ENCODE results near the gene ARSB. TPM values are rescaled to one million over a fixed set of nuclear protein-coding genes. Genes with fewer than 3 reads are reported as not detected.

Gene ARSB
- polyA plus RNA-seq, 1 of the 3 experiments (the other 2 are of a cell fraction): 12.5 TPM

DNA sequence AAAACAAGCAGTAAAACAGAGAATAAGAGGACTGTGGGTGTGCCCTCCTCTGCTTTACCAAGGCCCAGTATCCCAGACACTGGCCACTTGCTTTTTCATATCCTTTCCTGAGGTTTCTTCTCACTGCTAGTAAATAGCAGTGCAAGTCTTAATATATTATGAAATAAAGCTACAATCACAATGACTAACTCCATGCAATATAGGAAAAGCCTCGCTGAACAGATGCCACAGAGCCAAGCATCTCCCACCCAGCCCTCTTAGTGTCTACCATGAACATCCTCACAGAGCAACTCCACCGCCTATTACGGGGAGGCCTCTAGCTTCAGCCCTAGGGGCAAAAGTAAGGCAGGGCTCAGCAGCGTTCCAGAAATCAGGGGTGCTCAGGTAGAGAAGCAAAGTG, 205.8 kb downstream of the ARSB start:
- Histone ChIP-seq H3K4me1 (ENCODE audit: control insufficient read depth in 1 of 2, insufficient read depth in 2 of 2, low read depth in 1 of 2, low read length in 1 of 2) (peaks cover 2 to 3% of the 10 kb centered on the region in 2 experiments; a peak in 2 of 4 replicates), H3K9ac (no peak overlapping the region), H3K27me3 (ENCODE audit: insufficient read depth) (no peaks in the 10 kb centered on the region), H3K4me3 (ENCODE audit: low read depth in 2 of 2, low read length in 1 of 2) (no peak overlapping the region), H3K79me2 (ENCODE audit: insufficient read depth) (no peaks in the 10 kb centered on the region), H4K20me1 (ENCODE audit: insufficient read depth) (no peaks in the 10 kb centered on the region), H3K4me2 (no peak overlapping the region), H3K36me3 (replicated peaks in 1 of 2; ENCODE audit: control insufficient read depth in 1 of 2, insufficient read depth in 2 of 2, low read length in 1 of 2) (no peaks in the 10 kb centered on the region), H3F3A (replicated peaks; ENCODE audit: insufficient read depth) (peaks cover 5% of the 10 kb centered on the region), H3K9me2 (no peaks in the 10 kb centered on the region), H3K9me3 (0 out of 2 replicates have a peak, but pooled peaks cover 1% of the 10 kb centered on the region), H3K27ac (ENCODE audit: low read depth in 2 of 2, low read length in 1 of 2) (no peak overlapping the region), H2AFZ (ENCODE audit: low read depth) (no peak overlapping the region)
- 90% methylated on average over 4 of the region's 4 CpGs for WGBS (ENCODE audit: low lambda C conversion rate)
- ChIA-PET CTCF (no interaction called here), POLR2A (no interaction called here)
- TF ChIP-seq ELF1 (IDR thresholded peaks at IDR 0.05): no peak
- no peak for DNase-seq

DNA sequence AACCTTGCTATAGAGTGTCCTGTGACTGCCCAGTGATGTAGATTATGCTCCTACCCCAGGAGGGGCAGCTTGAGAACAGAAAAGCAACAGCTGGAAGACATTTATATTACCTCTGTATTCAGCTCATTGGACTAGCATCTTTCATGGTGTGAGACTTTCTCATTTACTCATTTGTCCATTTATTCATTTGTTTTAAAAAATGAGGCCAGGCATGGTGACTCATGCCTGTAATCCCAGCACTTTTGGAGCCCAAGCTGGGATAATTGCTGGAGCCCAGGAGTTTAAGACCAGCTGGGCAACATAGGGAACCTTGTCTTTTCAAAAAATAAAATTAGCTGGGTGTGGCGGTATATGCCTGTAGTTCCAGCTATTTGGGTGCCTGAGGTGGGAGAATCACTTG, 206.6 kb downstream of the ARSB start:
- Histone ChIP-seq H3K4me1 (ENCODE audit: control insufficient read depth in 1 of 2, insufficient read depth in 2 of 2, low read depth in 1 of 2, low read length in 1 of 2) (peaks cover 3 to 4% of the 10 kb centered on the region in 2 experiments; a peak in 2 of 4 replicates), H4K20me1 (ENCODE audit: insufficient read depth) (no peaks in the 10 kb centered on the region), H3K4me2 (no peak overlapping the region), H3K27ac (ENCODE audit: low read depth in 2 of 2, low read length in 1 of 2) (no peak overlapping the region), H3K9ac (no peak overlapping the region), H2AFZ (ENCODE audit: low read depth) (no peak overlapping the region), H3K9me2 (no peaks in the 10 kb centered on the region), H3K9me3 (no peaks in the 10 kb centered on the region), H3K79me2 (ENCODE audit: insufficient read depth) (no peaks in the 10 kb centered on the region), H3K4me3 (ENCODE audit: low read depth in 2 of 2, low read length in 1 of 2) (no peak overlapping the region), H3K27me3 (ENCODE audit: insufficient read depth) (no peaks in the 10 kb centered on the region), H3F3A (replicated peaks; ENCODE audit: insufficient read depth) (peaks cover under 1% of the 10 kb centered on the region), H3K36me3 (replicated peaks in 1 of 2; ENCODE audit: control insufficient read depth in 1 of 2, insufficient read depth in 2 of 2, low read length in 1 of 2) (no peaks in the 10 kb centered on the region)
- POLR2A ChIA-PET: no interaction called here
- WGBS (ENCODE audit: low lambda C conversion rate): 93% methylated on average over 1 of the region's 1 CpG
- TF ChIP-seq FOSL2 (IDR thresholded peaks at IDR 0.05; ENCODE audit: borderline replicate concordance, low read depth) (no peak), EP300 (IDR thresholded peaks at IDR 0.05; ENCODE audit: borderline replicate concordance in 1 of 2, low read depth in 1 of 2, low read length in 1 of 2) (no peak), FOXM1 (IDR thresholded peaks at IDR 0.05; ENCODE audit: low read depth) (no peak), CHD2 (IDR thresholded peaks at IDR 0.05; ENCODE audit: low read length, partially characterized antibody) (no peak), RFX5 (IDR thresholded peaks at IDR 0.05; ENCODE audit: low read length) (no peak)
- TF ChIP-seq, protein P1, sequence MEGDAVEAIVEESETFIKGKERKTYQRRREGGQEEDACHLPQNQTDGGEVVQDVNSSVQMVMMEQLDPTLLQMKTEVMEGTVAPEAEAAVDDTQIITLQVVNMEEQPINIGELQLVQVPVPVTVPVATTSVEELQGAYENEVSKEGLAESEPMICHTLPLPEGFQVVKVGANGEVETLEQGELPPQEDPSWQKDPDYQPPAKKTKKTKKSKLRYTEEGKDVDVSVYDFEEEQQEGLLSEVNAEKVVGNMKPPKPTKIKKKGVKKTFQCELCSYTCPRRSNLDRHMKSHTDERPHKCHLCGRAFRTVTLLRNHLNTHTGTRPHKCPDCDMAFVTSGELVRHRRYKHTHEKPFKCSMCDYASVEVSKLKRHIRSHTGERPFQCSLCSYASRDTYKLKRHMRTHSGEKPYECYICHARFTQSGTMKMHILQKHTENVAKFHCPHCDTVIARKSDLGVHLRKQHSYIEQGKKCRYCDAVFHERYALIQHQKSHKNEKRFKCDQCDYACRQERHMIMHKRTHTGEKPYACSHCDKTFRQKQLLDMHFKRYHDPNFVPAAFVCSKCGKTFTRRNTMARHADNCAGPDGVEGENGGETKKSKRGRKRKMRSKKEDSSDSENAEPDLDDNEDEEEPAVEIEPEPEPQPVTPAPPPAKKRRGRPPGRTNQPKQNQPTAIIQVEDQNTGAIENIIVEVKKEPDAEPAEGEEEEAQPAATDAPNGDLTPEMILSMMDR (IDR thresholded peaks at IDR 0.05): no peak
- CTCF ChIA-PET: interaction anchor here (1.3 kb wide), 1 partner anchor 9 kb away, joined by 3 read pairs; no protein-coding TSS in a partner anchor
- no peak for DNase-seq

DNA sequence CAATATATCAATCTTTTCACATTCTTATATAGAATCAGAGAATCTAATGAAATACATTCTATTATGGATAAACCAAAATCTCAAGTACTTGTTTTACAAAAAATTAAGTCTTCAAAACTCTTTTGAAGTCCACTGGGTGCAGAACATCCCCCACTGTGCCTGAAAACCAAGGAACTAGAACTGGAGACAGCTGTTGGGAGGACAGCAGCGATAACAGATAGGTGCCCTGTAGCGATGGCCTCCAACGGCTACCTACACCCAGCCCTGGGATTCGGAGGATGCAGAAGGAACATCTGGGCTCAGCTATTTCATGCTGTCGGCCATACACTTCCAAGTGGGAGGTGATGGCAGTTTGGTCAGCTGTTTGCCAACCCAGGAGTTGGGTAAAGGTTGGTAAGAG, 207.2 kb downstream of the ARSB start:
- Histone ChIP-seq H2AFZ (ENCODE audit: low read depth) (no peak overlapping the region), H3K4me1 (ENCODE audit: control insufficient read depth in 1 of 2, insufficient read depth in 2 of 2, low read depth in 1 of 2, low read length in 1 of 2) (peaks cover 3 to 4% of the 10 kb centered on the region in 2 experiments; a peak in 2 of 4 replicates), H3K9me2 (no peaks in the 10 kb centered on the region), H3K9ac (no peak overlapping the region), H3K4me3 (ENCODE audit: low read depth in 2 of 2, low read length in 1 of 2) (no peak overlapping the region), H4K20me1 (ENCODE audit: insufficient read depth) (no peaks in the 10 kb centered on the region), H3K4me2 (no peak overlapping the region), H3K27ac (ENCODE audit: low read depth in 2 of 2, low read length in 1 of 2) (no peak overlapping the region), H3F3A (replicated peaks; ENCODE audit: insufficient read depth) (no peaks in the 10 kb centered on the region), H3K79me2 (ENCODE audit: insufficient read depth) (no peaks in the 10 kb centered on the region), H3K27me3 (ENCODE audit: insufficient read depth) (no peaks in the 10 kb centered on the region), H3K9me3 (no peaks in the 10 kb centered on the region), H3K36me3 (replicated peaks in 1 of 2; ENCODE audit: control insufficient read depth in 1 of 2, insufficient read depth in 2 of 2, low read length in 1 of 2) (no peaks in the 10 kb centered on the region)
- CTCF ChIA-PET: interaction anchor here (1.3 kb wide), 1 partner anchor 8 kb away, joined by 3 read pairs; no protein-coding TSS in a partner anchor
- WGBS (ENCODE audit: low lambda C conversion rate): 92% methylated on average over 5 of the region's 5 CpGs
- TF ChIP-seq TEAD4 (IDR thresholded peaks at IDR 0.05; ENCODE audit: borderline replicate concordance, insufficient read depth) (no peak), FOSL2 (IDR thresholded peaks at IDR 0.05; ENCODE audit: borderline replicate concordance, low read depth) (no peak), RAD21 (IDR thresholded peaks at IDR 0.05; ENCODE audit: low read length) (no peak), EP300 (IDR thresholded peaks at IDR 0.05; ENCODE audit: borderline replicate concordance in 1 of 2, low read depth in 1 of 2, low read length in 1 of 2) (no peak)
- TF ChIP-seq, protein P2, sequence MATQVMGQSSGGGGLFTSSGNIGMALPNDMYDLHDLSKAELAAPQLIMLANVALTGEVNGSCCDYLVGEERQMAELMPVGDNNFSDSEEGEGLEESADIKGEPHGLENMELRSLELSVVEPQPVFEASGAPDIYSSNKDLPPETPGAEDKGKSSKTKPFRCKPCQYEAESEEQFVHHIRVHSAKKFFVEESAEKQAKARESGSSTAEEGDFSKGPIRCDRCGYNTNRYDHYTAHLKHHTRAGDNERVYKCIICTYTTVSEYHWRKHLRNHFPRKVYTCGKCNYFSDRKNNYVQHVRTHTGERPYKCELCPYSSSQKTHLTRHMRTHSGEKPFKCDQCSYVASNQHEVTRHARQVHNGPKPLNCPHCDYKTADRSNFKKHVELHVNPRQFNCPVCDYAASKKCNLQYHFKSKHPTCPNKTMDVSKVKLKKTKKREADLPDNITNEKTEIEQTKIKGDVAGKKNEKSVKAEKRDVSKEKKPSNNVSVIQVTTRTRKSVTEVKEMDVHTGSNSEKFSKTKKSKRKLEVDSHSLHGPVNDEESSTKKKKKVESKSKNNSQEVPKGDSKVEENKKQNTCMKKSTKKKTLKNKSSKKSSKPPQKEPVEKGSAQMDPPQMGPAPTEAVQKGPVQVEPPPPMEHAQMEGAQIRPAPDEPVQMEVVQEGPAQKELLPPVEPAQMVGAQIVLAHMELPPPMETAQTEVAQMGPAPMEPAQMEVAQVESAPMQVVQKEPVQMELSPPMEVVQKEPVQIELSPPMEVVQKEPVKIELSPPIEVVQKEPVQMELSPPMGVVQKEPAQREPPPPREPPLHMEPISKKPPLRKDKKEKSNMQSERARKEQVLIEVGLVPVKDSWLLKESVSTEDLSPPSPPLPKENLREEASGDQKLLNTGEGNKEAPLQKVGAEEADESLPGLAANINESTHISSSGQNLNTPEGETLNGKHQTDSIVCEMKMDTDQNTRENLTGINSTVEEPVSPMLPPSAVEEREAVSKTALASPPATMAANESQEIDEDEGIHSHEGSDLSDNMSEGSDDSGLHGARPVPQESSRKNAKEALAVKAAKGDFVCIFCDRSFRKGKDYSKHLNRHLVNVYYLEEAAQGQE (IDR thresholded peaks at IDR 0.05; ENCODE audit: low read depth, low read length): no peak
- TF ChIP-seq, protein P3, sequence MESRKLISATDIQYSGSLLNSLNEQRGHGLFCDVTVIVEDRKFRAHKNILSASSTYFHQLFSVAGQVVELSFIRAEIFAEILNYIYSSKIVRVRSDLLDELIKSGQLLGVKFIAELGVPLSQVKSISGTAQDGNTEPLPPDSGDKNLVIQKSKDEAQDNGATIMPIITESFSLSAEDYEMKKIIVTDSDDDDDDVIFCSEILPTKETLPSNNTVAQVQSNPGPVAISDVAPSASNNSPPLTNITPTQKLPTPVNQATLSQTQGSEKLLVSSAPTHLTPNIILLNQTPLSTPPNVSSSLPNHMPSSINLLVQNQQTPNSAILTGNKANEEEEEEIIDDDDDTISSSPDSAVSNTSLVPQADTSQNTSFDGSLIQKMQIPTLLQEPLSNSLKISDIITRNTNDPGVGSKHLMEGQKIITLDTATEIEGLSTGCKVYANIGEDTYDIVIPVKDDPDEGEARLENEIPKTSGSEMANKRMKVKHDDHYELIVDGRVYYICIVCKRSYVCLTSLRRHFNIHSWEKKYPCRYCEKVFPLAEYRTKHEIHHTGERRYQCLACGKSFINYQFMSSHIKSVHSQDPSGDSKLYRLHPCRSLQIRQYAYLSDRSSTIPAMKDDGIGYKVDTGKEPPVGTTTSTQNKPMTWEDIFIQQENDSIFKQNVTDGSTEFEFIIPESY (IDR thresholded peaks at IDR 0.05; ENCODE audit: borderline replicate concordance, low read depth): no peak
- POLR2A ChIA-PET: no interaction called here
- DNase-seq: no peak

Measured in SK-N-SH (cell line).